Large intestine (tissue), 3 donors: ENCODE data around the gene MPRIP. TPM values are rescaled to one million over a fixed set of nuclear protein-coding genes. Genes with fewer than 3 reads are reported as not detected.

Experiments
- DNase-seq, 2 donors: peaks; one replicate each; pipeline versions ENCODE4 v3.0.0 to v3.0.0-alpha.2; 2013
- H3K27ac ChIP-seq: one replicate; pipeline ENCODE4 v1.5.1; 2013; ENCODE audit warnings: low read length
- H3K27me3 ChIP-seq: 2 replicates; pipeline ENCODE4 v1.6.1; 2013; ENCODE audit warnings: low read length; ENCODE audit not compliant: control insufficient read depth, insufficient read depth
- H3K36me3 ChIP-seq: 2 replicates; pipeline ENCODE4 v1.6.1; 2013; ENCODE audit warnings: low read length; ENCODE audit not compliant: control insufficient read depth, insufficient read depth
- H3K4me1 ChIP-seq: one replicate; pipeline ENCODE4 v1.6.1; 2013; ENCODE audit warnings: low read length; ENCODE audit not compliant: control insufficient read depth, insufficient read depth
- H3K4me3 ChIP-seq: one replicate; pipeline ENCODE4 v1.5.1; 2013; ENCODE audit warnings: low read length
- H3K9me3 ChIP-seq: one replicate; pipeline ENCODE4 v1.6.1; 2013; ENCODE audit warnings: mild to moderate bottlenecking, low read depth, low read length, moderate library complexity; ENCODE audit not compliant: control insufficient read depth
- WGBS: methylation state at CpG from one replicate; pipeline ENCODE4 v1.1.5; 2013; ENCODE audit warnings: low lambda C conversion rate; ENCODE audit not compliant: insufficient coverage; 5-methylcytosine and 5-hydroxymethylcytosine counted together
- polyA plus RNA-seq: library from polyadenylated mRNA; unstranded; fragments of 120-200 nt; gene quantifications from one replicate; pipeline ENCODE4 v1.2.1, GENCODE V29; 2013

The MPRIP gene
- polyA plus RNA-seq, 1 donor = 178 TPM

GRCh38 chr17:17147821-17148220 is 105.6 kb downstream of the MPRIP start:
- 90% methylated on average over 2 of the region's 5 CpGs for WGBS
- no peak overlapping the region for H3K4me3 ChIP-seq
- H3K27me3 ChIP-seq = no peaks in the 10 kb centered on the region
- no peak for DNase-seq
- peaks cover 93% of the 10 kb centered on the region for H3K36me3 ChIP-seq
- H3K27ac ChIP-seq = no peak overlapping the region
- H3K9me3 ChIP-seq = no peaks in the 10 kb centered on the region
- no peaks in the 10 kb centered on the region for H3K4me1 ChIP-seq

GRCh38 chr17:17149520-17150447 is 107.5 kb downstream of the MPRIP start:
- Histone ChIP-seq H3K36me3 (peaks cover 94% of the 10 kb centered on the region), H3K27ac (no peak overlapping the region), H3K4me3 (no peak overlapping the region), H3K27me3 (no peaks in the 10 kb centered on the region), H3K4me1 (no peaks in the 10 kb centered on the region), H3K9me3 (no peaks in the 10 kb centered on the region)
- WGBS = 100% methylated on average over 1 of the region's 9 CpGs
- DNase-seq = no peak

GRCh38 chr17:17150448-17150800 is 108.2 kb downstream of the MPRIP start:
- no peak for DNase-seq
- H3K4me1 ChIP-seq = no peaks in the 10 kb centered on the region
- H3K4me3 ChIP-seq = no peak overlapping the region
- H3K27ac ChIP-seq = no peak overlapping the region
- H3K27me3 ChIP-seq = no peaks in the 10 kb centered on the region
- peaks cover 94% of the 10 kb centered on the region for H3K36me3 ChIP-seq
- no peaks in the 10 kb centered on the region for H3K9me3 ChIP-seq
- WGBS = no CpG with 5 or more reads among the region's 1 CpG

- WGBS = no CpG with 5 or more reads among the region's 5 CpGs
- H3K4me1 ChIP-seq = no peaks in the 10 kb centered on the region
- H3K4me3 ChIP-seq = no peak overlapping the region
- DNase-seq = no peak
- no peaks in the 10 kb centered on the region for H3K27me3 ChIP-seq
- peaks cover 94% of the 10 kb centered on the region for H3K36me3 ChIP-seq
- no peaks in the 10 kb centered on the region for H3K9me3 ChIP-seq
- H3K27ac ChIP-seq = no peak overlapping the region
Measured at GRCh38 chr17:17151055-17151454, 108.8 kb downstream of the MPRIP start.

GRCh38 chr17:17151541-17151940 is 109.3 kb downstream of the MPRIP start:
- Histone ChIP-seq H3K27ac (no peak overlapping the region), H3K4me1 (no peaks in the 10 kb centered on the region), H3K4me3 (no peak overlapping the region), H3K9me3 (no peaks in the 10 kb centered on the region), H3K36me3 (peaks cover 94% of the 10 kb centered on the region), H3K27me3 (no peaks in the 10 kb centered on the region)
- WGBS = no CpG with 5 or more reads among the region's 3 CpGs
- no peak for DNase-seq

- Histone ChIP-seq H3K4me1 (peaks cover 2% of the 10 kb centered on the region), H3K9me3 (no peaks in the 10 kb centered on the region), H3K27ac (no peak overlapping the region), H3K4me3 (no peak overlapping the region), H3K36me3 (peaks cover 94% of the 10 kb centered on the region), H3K27me3 (no peaks in the 10 kb centered on the region)
- no CpG with 5 or more reads among the region's 8 CpGs for WGBS
- no peak for DNase-seq
Measured at GRCh38 chr17:17151962-17152361, 109.7 kb downstream of the MPRIP start.

- H3K9me3 ChIP-seq = no peaks in the 10 kb centered on the region
- DNase-seq = no peak
- H3K27me3 ChIP-seq = no peaks in the 10 kb centered on the region
- 100% methylated on average over 1 of the region's 4 CpGs for WGBS
- H3K4me1 ChIP-seq = peaks cover 3% of the 10 kb centered on the region
- no peak overlapping the region for H3K27ac ChIP-seq
- H3K4me3 ChIP-seq = no peak overlapping the region
- H3K36me3 ChIP-seq = peaks cover 94% of the 10 kb centered on the region
Measured at GRCh38 chr17:17152385-17152784, 110.1 kb downstream of the MPRIP start.

GRCh38 chr17:17153071-17153470 is 110.8 kb downstream of the MPRIP start:
- Histone ChIP-seq H3K9me3 (no peaks in the 10 kb centered on the region), H3K36me3 (peaks cover 90% of the 10 kb centered on the region), H3K27me3 (no peaks in the 10 kb centered on the region), H3K4me1 (peaks cover 3% of the 10 kb centered on the region), H3K4me3 (no peak overlapping the region), H3K27ac (no peak overlapping the region)
- WGBS = no CpG with 5 or more reads among the region's 9 CpGs
- DNase-seq = no peak

- DNase-seq = no peak
- peaks cover 91% of the 10 kb centered on the region for H3K36me3 ChIP-seq
- no peak overlapping the region for H3K4me3 ChIP-seq
- WGBS = no CpG with 5 or more reads among the region's 7 CpGs
- no peaks in the 10 kb centered on the region for H3K27me3 ChIP-seq
- H3K9me3 ChIP-seq = no peaks in the 10 kb centered on the region
- peaks cover 3% of the 10 kb centered on the region for H3K4me1 ChIP-seq
- no peak overlapping the region for H3K27ac ChIP-seq
Measured at GRCh38 chr17:17153709-17154108, 111.5 kb downstream of the MPRIP start.

GRCh38 chr17:17154556-17154955 is 112.3 kb downstream of the MPRIP start:
- Histone ChIP-seq H3K4me3 (no peak overlapping the region), H3K9me3 (no peaks in the 10 kb centered on the region), H3K27me3 (no peaks in the 10 kb centered on the region), H3K27ac (no peak overlapping the region), H3K36me3 (peaks cover 96% of the 10 kb centered on the region), H3K4me1 (peaks cover 3% of the 10 kb centered on the region)
- no peak for DNase-seq
- WGBS = 92% methylated on average over 2 of the region's 5 CpGs

- Histone ChIP-seq H3K4me3 (no peak overlapping the region), H3K9me3 (no peaks in the 10 kb centered on the region), H3K4me1 (peaks cover 3% of the 10 kb centered on the region), H3K27me3 (no peaks in the 10 kb centered on the region), H3K36me3 (peaks cover 96% of the 10 kb centered on the region), H3K27ac (no peak overlapping the region)
- WGBS = no CpG with 5 or more reads among the region's 8 CpGs
- DNase-seq = no peak
Measured at GRCh38 chr17:17154981-17155380, 112.7 kb downstream of the MPRIP start.
